D721Med (cell line): ENCODE results near the gene TTC34.

ENCODE experiments used
- DNase-seq: peaks from one replicate; pipeline ENCODE4 v3.0.0; 2011; ENCODE audit warnings: low spot score; ENCODE audit not compliant: insufficient read length
- FAIRE-seq: peaks from 2 replicates; lab custom pipeline; 2011; peaks lifted over from hg19 to GRCh38; lab: Jason Lieb, UNC
- TF ChIP-seq, protein P1 (sequence below): IDR thresholded peaks from 2 replicates; pipeline ENCODE4 v1.5.1; 2012; ENCODE audit warnings: mild to moderate bottlenecking, control low read depth; ENCODE audit not compliant: insufficient read depth; ENCODE audit errors: missing control alignments

The TTC34 gene

DNA sequence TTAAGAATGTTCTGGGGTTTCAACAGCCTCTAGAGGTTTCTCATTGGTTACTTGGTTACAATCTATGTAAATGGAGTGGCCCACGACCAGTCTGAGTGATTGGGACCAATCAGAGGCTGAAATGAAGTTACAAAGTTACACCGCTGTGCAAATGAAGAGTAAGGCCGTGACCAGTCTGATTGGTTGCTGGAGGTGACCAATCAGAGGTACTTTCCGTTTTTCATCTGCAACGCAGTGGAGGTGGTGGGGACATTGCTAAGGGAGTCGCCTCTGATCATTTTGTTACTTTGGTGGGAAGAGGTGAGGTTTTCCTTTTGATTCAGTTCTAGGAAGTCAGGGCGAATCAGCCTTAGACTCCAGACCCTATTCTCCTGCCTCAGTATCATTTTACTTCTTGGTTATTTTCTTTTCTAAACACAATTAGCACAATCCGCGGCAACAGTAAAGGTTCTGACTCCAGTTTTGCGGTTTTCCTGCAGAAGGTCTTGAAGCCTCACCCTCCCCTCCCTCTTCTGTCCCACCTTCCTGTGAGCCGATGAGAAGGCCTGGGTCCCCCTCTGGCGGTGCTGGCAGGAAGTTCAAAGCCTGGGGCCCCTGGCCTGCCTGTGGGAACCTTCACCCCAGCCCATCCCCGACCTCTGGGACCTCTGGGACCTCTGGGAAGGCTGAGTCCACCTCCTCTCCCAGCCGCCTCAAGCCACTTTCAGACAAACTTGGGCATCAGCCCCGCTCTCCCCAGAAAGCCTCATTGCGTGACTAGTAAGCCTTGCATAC lies 38.7 kb upstream of the TTC34 start:
- TF ChIP-seq, protein P1, sequence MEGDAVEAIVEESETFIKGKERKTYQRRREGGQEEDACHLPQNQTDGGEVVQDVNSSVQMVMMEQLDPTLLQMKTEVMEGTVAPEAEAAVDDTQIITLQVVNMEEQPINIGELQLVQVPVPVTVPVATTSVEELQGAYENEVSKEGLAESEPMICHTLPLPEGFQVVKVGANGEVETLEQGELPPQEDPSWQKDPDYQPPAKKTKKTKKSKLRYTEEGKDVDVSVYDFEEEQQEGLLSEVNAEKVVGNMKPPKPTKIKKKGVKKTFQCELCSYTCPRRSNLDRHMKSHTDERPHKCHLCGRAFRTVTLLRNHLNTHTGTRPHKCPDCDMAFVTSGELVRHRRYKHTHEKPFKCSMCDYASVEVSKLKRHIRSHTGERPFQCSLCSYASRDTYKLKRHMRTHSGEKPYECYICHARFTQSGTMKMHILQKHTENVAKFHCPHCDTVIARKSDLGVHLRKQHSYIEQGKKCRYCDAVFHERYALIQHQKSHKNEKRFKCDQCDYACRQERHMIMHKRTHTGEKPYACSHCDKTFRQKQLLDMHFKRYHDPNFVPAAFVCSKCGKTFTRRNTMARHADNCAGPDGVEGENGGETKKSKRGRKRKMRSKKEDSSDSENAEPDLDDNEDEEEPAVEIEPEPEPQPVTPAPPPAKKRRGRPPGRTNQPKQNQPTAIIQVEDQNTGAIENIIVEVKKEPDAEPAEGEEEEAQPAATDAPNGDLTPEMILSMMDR, result no peak
- no peak for FAIRE-seq
- DNase-seq, result no peak

DNA sequence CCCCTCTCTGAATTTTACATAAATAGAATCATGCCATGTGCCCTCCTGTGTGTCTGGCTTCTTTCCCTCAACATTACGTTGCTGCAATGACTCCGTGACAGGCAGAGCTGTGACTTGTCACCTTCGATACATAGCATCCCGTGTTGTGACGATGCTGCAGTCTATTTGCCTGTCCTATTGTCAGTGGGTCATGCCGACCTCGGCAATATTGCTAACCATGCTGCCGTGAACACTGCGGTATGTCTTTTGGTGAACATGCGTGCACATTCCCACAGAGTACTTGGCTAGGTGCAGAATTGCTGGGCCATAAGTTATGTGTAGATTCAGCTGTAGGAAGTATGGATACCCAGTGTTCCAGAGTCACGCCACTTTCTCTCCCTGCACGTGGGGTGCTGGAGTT lies 36.3 kb upstream of the TTC34 start:
- FAIRE-seq, result no peak
- TF ChIP-seq, protein P1, result no peak

DNA sequence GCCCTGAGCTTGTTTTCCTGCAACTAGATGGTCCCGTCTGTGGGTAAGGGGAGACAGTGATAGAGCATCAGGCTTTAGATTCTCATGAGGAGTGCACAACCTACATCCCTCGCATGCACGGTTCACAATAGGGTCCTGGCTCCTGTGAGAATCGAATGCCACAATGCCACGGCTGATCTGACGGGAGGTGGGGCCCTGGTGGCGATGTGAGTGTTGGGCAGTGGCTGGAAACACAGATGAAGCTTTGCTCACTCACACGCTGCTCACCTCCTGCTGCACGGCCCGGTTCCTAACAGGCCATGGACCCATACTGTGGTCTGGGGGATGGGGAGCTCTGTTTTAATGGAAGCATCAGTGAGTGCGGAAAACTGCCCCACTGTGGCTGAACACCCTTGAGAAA lies 35.8 kb upstream of the TTC34 start:
- TF ChIP-seq, protein P1, result no peak
- FAIRE-seq, result no peak
- DNase-seq, result no peak

More for the DNA sequence above, 36.3 kb upstream of the TTC34 start:
- no peak for DNase-seq

DNA sequence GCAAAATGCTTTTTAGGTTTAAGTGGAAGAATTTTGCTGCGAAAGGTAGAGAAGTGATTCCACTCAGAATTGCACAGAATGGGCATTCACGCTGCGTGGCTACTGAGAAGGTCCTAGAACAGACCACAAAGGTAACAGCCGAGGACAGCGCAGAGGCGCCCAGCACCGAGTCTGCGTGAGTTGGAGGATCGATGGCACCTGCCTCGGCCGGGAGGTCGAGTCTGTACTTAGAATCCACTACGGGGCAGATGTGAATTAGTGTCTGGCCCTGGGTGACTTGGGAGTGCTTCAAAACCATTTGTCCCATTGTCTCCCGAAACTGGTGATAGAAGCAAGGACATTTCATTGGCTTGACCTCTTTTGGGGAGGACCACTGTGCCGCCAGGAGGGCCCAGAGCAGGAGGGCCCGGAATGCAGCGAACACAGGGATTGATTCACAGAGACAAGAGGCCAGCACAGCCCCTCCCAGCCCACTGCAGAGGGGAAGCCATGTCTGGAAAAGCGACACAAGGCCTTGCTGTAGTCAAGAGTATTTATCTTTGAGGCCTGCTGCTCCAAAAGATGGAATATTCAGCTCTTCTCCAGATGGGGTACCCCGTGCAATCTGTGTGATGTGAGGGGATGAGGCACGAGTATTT lies 35.0 kb upstream of the TTC34 start:
- FAIRE-seq, result no peak
- DNase-seq, result no peak
- TF ChIP-seq, protein P1, result no peak

DNA sequence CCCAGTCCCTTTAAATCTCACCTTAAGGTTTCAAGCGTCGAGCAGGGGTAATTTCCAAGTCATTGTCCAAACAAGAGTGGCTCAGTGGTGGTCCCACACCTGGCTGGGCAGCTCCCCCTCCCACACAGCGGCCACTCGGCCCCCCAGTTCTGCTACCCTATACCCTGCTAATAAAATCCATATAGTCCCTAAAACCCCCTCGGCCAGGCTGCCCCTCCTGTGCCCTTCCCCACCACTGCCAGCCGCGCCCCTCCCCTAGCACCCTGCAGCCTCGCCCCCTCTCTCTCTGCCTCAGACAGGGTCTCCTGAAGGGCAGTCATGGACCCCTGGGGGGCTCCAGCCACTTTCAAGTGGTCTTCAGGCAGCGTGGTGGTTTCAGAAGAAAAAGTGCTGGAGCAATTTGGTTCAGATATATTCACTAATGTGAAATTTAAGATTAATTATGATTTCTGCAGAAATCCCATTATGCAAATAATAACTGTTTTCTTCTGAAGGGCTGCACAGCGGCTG lies 34.2 kb upstream of the TTC34 start:
- no peak for FAIRE-seq
- DNase-seq, result no peak
- TF ChIP-seq, protein P1, result no peak

DNA sequence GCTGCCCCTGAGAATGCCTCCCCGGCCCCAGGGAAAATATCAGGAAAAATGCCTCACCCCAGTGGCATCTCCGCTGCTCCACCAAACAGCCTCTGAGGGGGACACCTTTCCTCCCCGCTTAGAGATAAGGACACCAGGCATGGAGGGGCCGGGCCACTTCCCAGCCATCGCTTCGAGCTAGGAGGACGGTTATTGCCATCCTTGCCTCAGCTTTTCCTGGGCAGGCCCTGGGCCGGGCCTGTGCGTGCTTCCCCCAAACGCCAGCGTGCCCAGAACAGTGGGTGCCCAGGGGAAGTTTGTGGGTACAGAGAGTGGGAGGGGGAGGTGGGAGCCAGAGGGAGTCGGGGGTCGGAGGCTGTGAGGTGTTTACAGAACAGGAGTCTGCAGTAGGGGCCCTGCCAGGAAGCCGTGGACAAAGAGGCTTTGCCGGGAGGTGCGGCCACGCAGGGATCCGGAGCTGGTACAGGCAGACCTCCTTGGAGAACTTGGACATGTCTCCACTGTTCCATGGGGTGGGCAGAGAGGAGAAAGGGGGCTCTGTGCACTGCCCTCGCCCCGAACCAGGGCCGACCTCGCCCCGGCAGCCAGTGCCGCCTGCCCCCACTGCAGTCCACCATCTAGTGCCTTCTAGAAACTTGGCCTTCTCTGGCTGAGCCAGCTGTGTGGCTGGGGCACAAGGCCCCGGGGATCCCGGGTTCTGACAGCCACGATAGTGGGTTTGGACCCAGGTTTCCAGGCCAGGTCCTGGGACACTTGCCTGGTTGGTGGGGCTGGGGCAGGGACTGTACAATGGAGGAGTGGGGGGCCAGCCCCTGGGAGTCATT lies 33.5 kb upstream of the TTC34 start:
- TF ChIP-seq, protein P1, result no peak
- no peak for DNase-seq
- no peak for FAIRE-seq
